GM18505 (cell line): ENCODE measurements around the gene ANKRD16.

ENCODE experiments used
- ATAC-seq: cut with Tn5 transposase; IDR thresholded peaks from one replicate; pipeline ENCODE4 v1.9.1; 2021; ENCODE audit not compliant: unreplicated experiment
- POLR2A ChIP-seq: IDR thresholded peaks from 4 replicates; pipeline ENCODE4 v1.6.1; 2011; ENCODE audit warnings: borderline replicate concordance; ENCODE audit not compliant: insufficient read depth, insufficient read length; ENCODE audit errors: extremely low read depth

The ANKRD16 gene

GRCh38 chr10:5896208-5897052, 6.7 kb upstream of the ANKRD16 start:
- no peak for ATAC-seq
- TF ChIP-seq POLR2A, result no peak

- no peak for TF ChIP-seq POLR2A
- no peak for ATAC-seq
These were observed 6.1 kb upstream of the ANKRD16 start for GRCh38 chr10:5895804-5896203.

GRCh38 chr10:5895365-5895764, 5.7 kb upstream of the ANKRD16 start:
- TF ChIP-seq POLR2A, result no peak
- ATAC-seq, result no peak

- no peak for ATAC-seq
- TF ChIP-seq POLR2A, result no peak
These were observed 5.2 kb upstream of the ANKRD16 start for GRCh38 chr10:5894873-5895272.

- no peak for TF ChIP-seq POLR2A
- no peak for ATAC-seq
These were observed 4.7 kb upstream of the ANKRD16 start for GRCh38 chr10:5894403-5894802.

GRCh38 chr10:5893321-5893720, 3.6 kb upstream of the ANKRD16 start:
- no peak for TF ChIP-seq POLR2A
- no peak for ATAC-seq

GRCh38 chr10:5892007-5892406, 2.3 kb upstream of the ANKRD16 start:
- TF ChIP-seq POLR2A, result no peak
- no peak for ATAC-seq

GRCh38 chr10:5891009-5891408, 1.3 kb upstream of the ANKRD16 start:
- no peak for TF ChIP-seq POLR2A
- no peak for ATAC-seq

- no peak for TF ChIP-seq POLR2A
- ATAC-seq, result no peak
These were observed 791 bp upstream of the ANKRD16 start for GRCh38 chr10:5890452-5890915.

- ATAC-seq, result peak; percentile 31
- TF ChIP-seq POLR2A, result peak; percentile 52
These were observed 660 bp downstream of the ANKRD16 start for GRCh38 chr10:5888843-5889623.

GRCh38 chr10:5888351-5888750, 1.3 kb downstream of the ANKRD16 start:
- no peak for ATAC-seq
- TF ChIP-seq POLR2A, result no peak

GRCh38 chr10:5887641-5888040, 2.1 kb downstream of the ANKRD16 start:
- no peak for TF ChIP-seq POLR2A
- ATAC-seq, result no peak

GRCh38 chr10:5887029-5887428, 2.7 kb downstream of the ANKRD16 start:
- ATAC-seq, result no peak
- no peak for TF ChIP-seq POLR2A

GRCh38 chr10:5885619-5886018, 4.1 kb downstream of the ANKRD16 start:
- TF ChIP-seq POLR2A, result no peak
- ATAC-seq, result no peak
